ENCODE measurements around the gene IFITM1.
"Not testable (repeated sequence)": the region's sequence is repeated elsewhere in the genome, so short reads cannot be mapped to it uniquely, and the experiment has no call there.

GRCh38 chr11:319121-319887, 5.5 kb downstream of the IFITM1 start:
- TF ChIP-seq CTCF (conservative IDR thresholded peaks at IDR 0.05 in 1 of 2, IDR thresholded peaks at IDR 0.05 in 1 of 2; ENCODE audit: extremely low read depth in 1 of 2, insufficient read depth in 1 of 2, low read depth in 1 of 2, low read length in 2 of 2); EZH2 (IDR thresholded peaks at IDR 0.05; ENCODE audit: borderline replicate concordance, low read length): not testable (repeated sequence)
